ENCODE measurements around the gene BFSP1.

Gene BFSP1

DNA sequence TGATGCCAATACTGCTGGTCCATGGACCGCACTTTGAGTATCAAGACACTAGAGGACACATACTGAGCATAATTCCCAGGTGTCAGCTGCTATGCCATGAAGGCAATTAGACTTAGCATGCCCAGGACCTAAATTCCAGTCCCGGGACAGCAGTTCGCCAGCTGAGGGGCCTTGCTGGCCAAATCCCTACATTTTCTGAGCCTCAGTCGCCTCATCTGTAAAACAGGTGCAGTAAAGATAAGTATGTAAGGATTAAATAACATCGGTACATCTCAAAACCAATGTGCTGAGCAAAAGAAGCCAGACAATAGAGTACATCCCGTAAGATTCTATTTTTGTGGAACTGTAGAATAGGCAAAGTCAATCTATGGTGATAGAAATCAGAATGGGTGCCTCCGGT is 1.0 kb downstream of the BFSP1 start:
- TF ChIP-seq, protein P1, sequence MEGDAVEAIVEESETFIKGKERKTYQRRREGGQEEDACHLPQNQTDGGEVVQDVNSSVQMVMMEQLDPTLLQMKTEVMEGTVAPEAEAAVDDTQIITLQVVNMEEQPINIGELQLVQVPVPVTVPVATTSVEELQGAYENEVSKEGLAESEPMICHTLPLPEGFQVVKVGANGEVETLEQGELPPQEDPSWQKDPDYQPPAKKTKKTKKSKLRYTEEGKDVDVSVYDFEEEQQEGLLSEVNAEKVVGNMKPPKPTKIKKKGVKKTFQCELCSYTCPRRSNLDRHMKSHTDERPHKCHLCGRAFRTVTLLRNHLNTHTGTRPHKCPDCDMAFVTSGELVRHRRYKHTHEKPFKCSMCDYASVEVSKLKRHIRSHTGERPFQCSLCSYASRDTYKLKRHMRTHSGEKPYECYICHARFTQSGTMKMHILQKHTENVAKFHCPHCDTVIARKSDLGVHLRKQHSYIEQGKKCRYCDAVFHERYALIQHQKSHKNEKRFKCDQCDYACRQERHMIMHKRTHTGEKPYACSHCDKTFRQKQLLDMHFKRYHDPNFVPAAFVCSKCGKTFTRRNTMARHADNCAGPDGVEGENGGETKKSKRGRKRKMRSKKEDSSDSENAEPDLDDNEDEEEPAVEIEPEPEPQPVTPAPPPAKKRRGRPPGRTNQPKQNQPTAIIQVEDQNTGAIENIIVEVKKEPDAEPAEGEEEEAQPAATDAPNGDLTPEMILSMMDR (IDR thresholded peaks at IDR 0.05), result no peak
- Histone ChIP-seq H3K4me1 (peaks cover 5% of the 10 kb centered on the region), H3K27ac (no peak overlapping the region), H3K79me2 (no peaks in the 10 kb centered on the region), H3K4me2 (ENCODE audit: low read length) (no peak overlapping the region), H3K36me3 (ENCODE audit: control insufficient read depth, insufficient read depth, low read length) (no peaks in the 10 kb centered on the region), H3K9ac (no peak overlapping the region), H2AFZ (peak overlapping the region; percentile 97), H3K27me3 (ENCODE audit: control insufficient read depth, insufficient read depth, low read length) (no peaks in the 10 kb centered on the region), H3K4me3 (ENCODE audit: low read depth, low read length) (no peak overlapping the region), H3K9me3 (ENCODE audit: control insufficient read depth, low read length) (no peaks in the 10 kb centered on the region)

DNA sequence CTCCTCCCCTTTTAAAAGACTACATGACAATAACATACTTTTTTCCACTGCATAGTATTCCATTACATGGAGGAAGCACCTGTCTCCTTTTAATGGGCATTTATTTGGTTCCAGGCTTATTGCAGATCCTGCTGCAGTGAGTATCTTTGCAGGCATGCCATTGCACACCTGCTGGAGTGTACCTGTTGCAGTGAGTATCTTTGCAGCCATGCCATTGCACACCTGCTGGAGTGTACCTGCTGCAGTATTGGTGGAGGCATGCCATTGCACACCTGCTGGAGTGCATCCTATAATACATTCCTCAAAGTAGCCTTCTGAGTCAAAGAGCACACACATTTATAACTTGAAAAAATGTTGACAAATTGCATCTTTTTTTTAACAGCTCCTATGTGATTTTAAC is 1.6 kb downstream of the BFSP1 start:
- peaks cover 5% of the 10 kb centered on the region for H3K4me1 ChIP-seq
- H3K4me3 ChIP-seq (ENCODE audit: low read depth, low read length), result no peak overlapping the region
- no peak overlapping the region for H3K27ac ChIP-seq
- H3K36me3 ChIP-seq (ENCODE audit: control insufficient read depth, insufficient read depth, low read length), result no peaks in the 10 kb centered on the region
- H3K27me3 ChIP-seq (ENCODE audit: control insufficient read depth, insufficient read depth, low read length), result no peaks in the 10 kb centered on the region
- TF ChIP-seq, protein P1 (IDR thresholded peaks at IDR 0.05), result no peak
- H2AFZ ChIP-seq, result no peak overlapping the region
- H3K9me3 ChIP-seq (ENCODE audit: control insufficient read depth, low read length), result no peaks in the 10 kb centered on the region
- no peak overlapping the region for H3K9ac ChIP-seq
- no peak overlapping the region for H3K4me2 ChIP-seq (ENCODE audit: low read length)
- H3K79me2 ChIP-seq, result no peaks in the 10 kb centered on the region

GRCh38 chr20:17525650-17526049 is 5.5 kb downstream of the BFSP1 start:
- Histone ChIP-seq H2AFZ (no peak overlapping the region), H3K4me2 (ENCODE audit: low read length) (no peak overlapping the region), H3K9me3 (ENCODE audit: control insufficient read depth, low read length) (no peaks in the 10 kb centered on the region), H3K9ac (no peak overlapping the region), H3K4me1 (no peaks in the 10 kb centered on the region), H3K27ac (no peak overlapping the region), H3K27me3 (ENCODE audit: control insufficient read depth, insufficient read depth, low read length) (no peaks in the 10 kb centered on the region), H3K79me2 (no peaks in the 10 kb centered on the region), H3K4me3 (ENCODE audit: low read depth, low read length) (no peak overlapping the region), H3K36me3 (ENCODE audit: control insufficient read depth, insufficient read depth, low read length) (no peaks in the 10 kb centered on the region)
- TF ChIP-seq, protein P1 (IDR thresholded peaks at IDR 0.05), result no peak

DNA sequence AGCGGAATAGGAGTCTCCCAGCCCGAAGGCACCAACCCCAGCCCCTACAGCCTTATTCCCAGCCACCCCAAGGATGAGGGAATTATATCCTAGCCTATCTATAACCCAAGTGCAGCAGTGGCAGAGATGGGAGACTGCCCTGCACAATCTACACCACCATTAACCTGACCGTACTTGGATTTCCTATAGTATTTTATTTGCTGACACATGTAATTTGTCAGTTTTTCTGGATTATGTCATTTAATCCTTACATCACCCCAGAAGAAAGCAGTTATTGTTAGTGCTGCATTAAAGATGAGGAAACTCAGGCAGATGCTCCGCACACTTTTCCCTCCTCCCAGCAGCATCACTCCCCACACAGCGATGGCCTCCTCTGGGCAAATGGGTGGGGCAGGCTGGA is 6.0 kb downstream of the BFSP1 start:
- TF ChIP-seq, protein P1 (IDR thresholded peaks at IDR 0.05), result no peak
- Histone ChIP-seq H3K36me3 (ENCODE audit: control insufficient read depth, insufficient read depth, low read length) (no peaks in the 10 kb centered on the region), H3K4me3 (ENCODE audit: low read depth, low read length) (no peak overlapping the region), H3K27ac (no peak overlapping the region), H3K9me3 (ENCODE audit: control insufficient read depth, low read length) (no peaks in the 10 kb centered on the region), H2AFZ (no peak overlapping the region), H3K4me1 (no peaks in the 10 kb centered on the region), H3K79me2 (no peaks in the 10 kb centered on the region), H3K9ac (no peak overlapping the region), H3K27me3 (ENCODE audit: control insufficient read depth, insufficient read depth, low read length) (no peaks in the 10 kb centered on the region), H3K4me2 (ENCODE audit: low read length) (no peak overlapping the region)

DNA sequence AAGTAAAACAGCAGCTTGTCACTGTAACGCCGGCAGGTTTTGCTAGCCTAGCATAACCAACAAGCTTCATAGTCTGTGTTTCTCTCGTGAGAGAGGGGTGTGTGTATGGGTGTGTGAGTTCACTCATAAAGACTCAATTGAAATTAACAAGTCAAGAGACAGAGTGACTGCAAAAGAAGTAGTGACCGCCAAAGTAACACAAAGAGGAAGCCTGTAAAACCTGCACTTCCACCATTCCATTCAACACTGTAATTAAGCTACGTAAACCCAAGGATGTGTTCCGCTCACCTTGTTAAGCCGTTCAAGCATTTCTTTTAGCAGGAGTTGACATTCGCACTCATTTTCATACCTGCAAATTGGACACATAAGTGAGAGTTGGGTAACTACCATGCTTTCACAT is 6.6 kb downstream of the BFSP1 start:
- no peaks in the 10 kb centered on the region for H3K36me3 ChIP-seq (ENCODE audit: control insufficient read depth, insufficient read depth, low read length)
- no peak overlapping the region for H3K27ac ChIP-seq
- TF ChIP-seq, protein P1 (IDR thresholded peaks at IDR 0.05), result no peak
- no peak overlapping the region for H3K4me2 ChIP-seq (ENCODE audit: low read length)
- no peak overlapping the region for H3K9ac ChIP-seq
- no peaks in the 10 kb centered on the region for H3K9me3 ChIP-seq (ENCODE audit: control insufficient read depth, low read length)
- H3K4me1 ChIP-seq, result no peaks in the 10 kb centered on the region
- H2AFZ ChIP-seq, result no peak overlapping the region
- no peaks in the 10 kb centered on the region for H3K27me3 ChIP-seq (ENCODE audit: control insufficient read depth, insufficient read depth, low read length)
- no peak overlapping the region for H3K4me3 ChIP-seq (ENCODE audit: low read depth, low read length)
- H3K79me2 ChIP-seq, result no peaks in the 10 kb centered on the region
